ENCODE data around the gene SLC16A8.
"Not testable (repeated sequence)": the region's sequence is repeated elsewhere in the genome, so short reads cannot be mapped to it uniquely, and the experiment has no call there.

The SLC16A8 gene

DNA sequence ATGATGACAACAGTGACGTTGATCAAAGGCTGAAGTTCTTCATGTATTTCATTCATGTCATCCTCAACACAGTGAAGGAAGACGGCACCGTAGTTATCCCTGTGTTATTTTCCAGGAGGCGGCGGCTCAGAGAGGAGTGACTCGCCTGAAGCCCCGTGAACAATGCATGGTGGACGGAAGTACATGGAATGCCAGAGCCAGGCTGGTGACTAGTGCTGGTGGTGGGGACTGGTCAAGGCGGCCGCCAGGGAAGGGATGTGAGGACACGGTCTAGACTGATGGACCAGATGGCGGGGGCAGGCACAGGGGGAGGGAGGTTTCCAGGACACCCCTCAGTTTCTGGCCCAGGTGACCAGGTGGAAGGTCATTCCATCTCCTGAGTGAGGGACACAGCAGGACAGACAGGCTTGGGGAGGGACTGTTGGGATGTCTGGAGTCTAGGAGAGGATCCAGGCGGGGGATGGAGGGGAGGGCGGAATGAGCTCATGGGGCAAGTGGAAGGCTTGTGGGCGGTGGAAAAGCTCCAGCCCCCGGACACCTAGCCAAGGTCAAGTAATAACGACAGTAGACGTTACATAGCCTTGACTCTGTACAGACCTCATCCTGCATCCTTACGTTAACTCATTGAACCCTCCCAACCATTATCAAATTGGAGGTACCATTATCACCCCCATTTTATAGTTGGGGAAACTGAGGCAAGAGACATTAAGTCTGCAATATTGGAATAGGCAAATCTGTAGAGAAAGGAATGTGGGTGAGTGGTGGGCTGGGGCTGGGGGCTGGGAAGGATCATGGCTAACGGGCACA is 42.8 kb downstream of the SLC16A8 start:
- DNase-seq, result no peak

- no peak for DNase-seq
These were observed 44.8 kb downstream of the SLC16A8 start for GRCh38 chr22:38038890-38039812.

- DNase-seq, result no peak
These were observed 45.6 kb downstream of the SLC16A8 start for GRCh38 chr22:38038426-38038825.

DNA sequence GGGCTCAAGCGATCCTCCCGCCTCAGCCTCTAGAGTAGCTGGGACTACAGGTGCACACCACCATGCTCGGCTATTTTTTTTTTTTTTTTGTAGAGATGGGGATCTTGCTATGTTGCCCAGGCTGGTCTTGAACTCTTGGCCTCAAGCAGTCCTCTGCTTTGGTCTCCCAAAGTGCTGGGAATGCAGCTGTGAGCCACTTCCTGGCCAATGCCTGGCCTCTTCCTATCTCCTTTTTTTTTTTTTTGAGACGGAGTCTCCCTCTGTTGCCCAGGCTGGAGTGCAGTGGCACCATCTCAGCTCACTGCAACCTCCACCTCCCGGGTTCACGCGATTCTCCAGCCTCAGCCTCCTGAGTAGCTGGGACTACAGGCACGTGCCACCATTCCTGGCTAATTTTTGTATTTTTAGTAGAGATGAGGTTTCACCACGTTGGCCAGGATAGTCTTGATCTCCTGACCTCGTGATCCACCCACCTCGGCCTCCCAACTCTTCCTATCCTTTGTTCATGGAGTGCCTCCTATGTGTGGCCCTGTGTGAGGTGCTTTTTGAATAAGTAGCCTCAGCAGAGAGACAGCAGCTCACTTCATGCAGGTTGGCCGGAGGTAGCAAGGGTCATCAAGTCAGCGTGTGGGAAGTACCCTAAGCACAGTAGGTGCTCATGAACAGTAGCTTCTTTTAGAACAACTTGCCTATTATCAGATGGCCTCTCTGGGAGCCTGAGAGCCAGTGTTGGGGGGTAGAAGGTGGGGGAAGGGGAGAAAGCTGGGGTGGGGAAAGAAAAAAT is 46.4 kb downstream of the SLC16A8 start:
- not testable (repeated sequence) for DNase-seq

DNA sequence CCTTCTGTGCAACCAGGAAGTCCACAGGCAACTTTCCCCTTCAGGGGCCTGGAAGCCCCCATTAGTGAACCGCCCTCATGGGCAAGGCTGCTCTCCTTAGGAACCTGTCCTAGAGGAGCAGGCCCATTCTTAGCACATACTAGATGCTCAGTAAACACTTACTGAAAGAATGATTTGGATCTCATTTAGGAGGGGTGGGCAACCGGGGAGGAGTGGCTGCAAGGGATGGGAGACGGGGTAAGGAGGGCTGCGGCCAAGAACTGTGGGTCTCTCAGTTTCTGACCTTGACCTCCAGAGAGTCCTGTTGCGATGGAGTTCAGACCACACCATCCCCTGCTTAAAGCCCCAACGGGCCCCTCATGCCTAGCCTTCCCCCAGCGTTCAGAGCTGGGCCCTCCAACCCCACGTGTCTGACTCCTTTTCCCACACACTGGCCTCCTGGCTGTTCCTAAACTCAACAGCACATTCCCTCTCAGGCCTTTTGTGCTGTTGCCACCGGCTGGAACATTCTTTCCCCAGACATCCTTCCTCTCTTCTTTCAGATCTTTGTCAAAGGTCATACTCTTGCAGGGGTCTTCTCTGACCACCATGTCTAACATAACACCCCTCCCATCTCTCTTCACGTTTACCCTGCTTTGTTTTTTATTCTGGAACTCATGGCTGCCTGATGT is 47.5 kb downstream of the SLC16A8 start:
- DNase-seq, result no peak

DNA sequence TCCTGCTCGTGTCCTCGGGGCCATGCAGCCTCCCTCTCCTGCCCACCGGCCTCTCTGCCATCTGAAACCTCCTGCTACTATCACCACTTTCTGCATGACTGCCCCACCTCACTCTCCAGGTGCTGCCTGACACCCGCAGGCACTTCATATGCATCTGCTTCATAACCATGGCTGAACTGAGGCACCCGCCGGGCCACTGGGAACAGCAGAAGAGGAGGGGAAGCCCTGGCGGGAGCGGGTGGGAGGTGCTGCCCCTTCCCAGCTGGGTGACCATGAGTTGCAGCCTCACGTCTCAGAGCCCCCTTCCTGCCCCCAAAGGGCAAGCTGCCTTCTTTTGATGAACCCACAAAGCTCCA is 48.5 kb downstream of the SLC16A8 start:
- no peak for DNase-seq

GRCh38 chr22:38034884-38035529 is 49.0 kb downstream of the SLC16A8 start:
- no peak for DNase-seq

GRCh38 chr22:38034278-38034882 is 49.6 kb downstream of the SLC16A8 start:
- DNase-seq, result no peak

- no peak for DNase-seq
These were observed 50.3 kb downstream of the SLC16A8 start for GRCh38 chr22:38033522-38034277.

GRCh38 chr22:38032681-38033521 is 51.1 kb downstream of the SLC16A8 start:
- DNase-seq, result no peak

DNA sequence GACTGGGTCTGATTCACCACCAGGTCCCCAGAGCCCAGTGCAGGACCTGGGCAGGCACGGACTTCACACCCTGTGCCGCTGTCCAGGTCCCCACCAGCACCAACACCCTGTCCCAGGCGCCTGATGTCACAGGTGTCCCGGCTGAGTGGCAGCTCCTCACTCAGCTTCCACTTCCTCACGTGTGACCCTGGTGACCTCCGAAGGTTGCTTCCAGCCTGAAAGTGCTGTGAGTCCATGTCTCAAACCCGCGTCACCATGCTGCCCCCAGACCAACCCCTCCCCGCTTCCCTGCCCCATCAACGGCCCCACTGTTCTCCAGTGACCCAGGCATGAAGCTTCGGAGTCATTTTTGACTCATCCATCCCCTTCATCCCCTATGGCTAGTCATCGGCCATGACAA is 52.5 kb downstream of the SLC16A8 start:
- DNase-seq, result no peak

DNA sequence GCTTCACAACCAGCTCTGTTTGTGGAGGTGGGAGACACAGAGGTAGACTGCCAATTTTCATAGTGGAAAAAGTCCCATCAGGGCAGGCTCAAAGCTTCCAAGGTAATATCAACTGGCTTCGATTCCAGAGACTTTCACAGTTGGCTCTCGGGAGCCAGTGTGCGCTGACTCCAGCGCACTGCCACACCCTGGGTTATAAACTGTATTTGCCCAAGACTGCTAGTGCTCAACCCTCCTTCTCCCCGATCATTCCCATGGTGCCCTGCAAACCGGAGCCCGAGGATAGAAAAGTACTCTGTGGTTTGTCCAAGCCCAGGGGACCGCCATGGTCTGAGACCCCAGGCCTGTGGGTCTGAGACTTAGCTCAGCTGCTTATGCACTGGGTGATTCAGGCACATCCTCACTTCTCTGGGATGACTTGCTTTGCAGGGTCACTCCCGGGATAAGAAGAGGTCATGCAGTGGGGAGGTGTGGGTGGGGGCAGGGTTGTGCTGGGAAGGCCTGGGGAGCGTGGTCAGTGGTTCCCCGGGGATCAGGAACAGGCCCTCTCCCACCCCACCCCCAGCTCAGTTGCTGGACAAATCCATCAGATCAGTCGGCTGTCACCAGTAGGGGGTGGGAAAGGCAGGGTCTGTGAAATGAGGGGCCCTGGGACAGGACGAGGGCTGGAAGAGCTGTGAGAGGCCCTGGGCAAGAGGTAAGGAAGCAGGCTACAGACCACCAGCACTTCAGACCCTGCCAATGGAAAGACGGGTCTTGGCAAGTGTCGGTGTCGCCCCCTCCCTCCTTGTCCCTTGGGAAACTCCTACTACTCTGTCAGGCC is 53.5 kb downstream of the SLC16A8 start:
- no peak for DNase-seq

DNA sequence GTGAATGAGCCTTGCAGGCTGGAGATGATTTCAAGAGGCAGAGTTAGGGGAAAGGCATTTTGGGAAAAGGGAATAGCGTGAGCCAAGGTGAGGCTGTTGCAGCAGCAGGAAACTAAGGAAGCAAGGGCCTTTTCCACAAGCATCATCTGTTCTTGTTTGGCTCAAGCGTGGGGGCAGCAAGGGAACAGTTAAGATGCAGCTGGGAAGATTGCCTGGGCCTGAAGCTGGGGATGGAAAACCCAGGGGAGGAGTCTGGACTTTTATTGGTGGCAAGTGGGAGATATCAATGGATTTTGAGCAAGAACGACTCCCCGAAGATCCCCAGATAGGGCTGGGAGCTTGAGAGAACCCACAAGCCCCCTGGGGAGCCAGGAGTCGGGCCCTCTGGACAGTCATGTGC is 54.1 kb downstream of the SLC16A8 start:
- DNase-seq, result no peak

DNA sequence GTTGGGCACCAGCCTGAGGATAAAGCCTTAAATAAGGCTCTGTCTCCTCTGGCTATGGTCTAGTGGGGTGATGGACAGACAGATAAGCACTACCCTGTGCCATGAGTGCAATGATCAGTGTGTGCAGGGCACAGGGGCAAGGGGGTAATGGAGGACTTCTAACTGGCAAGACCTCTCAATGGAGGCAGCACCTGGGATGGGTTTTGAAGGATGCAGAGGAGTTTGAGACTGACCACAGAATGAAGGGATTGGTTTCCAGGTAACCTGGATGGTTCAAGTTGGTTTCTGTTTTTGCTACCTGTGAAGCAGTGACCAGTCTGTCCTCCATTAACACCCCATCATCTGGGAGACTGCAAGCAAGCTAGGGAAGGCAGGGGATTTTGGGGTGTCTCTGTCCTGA is 54.6 kb downstream of the SLC16A8 start:
- DNase-seq, result no peak

DNA sequence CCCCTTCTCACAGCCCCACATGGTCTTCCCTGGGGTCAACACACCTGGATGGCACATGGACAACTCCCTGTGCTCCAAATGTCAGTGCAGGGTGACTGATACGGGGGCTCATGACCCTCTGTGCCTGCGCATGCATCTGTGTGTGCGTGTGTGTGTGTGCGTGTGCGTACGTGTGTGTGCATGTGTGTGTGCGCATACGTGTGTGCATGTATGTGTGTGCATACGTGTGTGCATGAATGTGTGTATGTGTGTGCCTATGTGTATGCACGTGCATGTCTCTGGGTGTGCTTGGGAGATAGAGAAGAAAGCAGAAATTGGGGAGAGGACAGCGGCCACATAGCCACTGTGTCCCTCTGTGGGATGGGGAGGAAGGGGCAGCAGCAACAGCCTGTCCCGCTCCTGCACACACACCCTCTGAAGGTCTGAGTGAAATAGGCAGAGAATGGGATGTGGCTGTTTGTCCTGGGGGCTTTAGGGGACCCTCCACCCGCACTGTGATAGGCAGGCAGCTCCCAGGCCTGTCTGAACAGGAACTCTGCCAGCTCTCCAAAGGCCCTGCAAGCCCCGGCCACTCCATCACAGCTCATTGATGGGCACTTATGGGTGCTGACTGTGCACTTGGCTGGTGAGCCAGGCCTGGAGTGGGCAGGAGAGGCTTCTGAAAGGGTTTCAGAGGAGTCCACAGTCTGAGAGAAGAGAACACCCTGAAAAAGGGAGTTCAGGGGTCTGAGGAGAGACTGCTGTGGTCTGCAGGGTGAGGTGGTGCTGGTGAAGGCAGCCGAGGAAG is 55.4 kb downstream of the SLC16A8 start:
- DNase-seq, result no peak
